Femur (tissue), 1 donor: ENCODE measurements around the gene TPM3.
"Not testable (repeated sequence)": the region's sequence is repeated elsewhere in the genome, so short reads cannot be mapped to it uniquely, and the experiment has no call there.

Source experiments
- DNase-seq: peaks from one replicate; pipeline ENCODE4 v3.0.0-alpha.2; 2017

TPM3 gene

DNA sequence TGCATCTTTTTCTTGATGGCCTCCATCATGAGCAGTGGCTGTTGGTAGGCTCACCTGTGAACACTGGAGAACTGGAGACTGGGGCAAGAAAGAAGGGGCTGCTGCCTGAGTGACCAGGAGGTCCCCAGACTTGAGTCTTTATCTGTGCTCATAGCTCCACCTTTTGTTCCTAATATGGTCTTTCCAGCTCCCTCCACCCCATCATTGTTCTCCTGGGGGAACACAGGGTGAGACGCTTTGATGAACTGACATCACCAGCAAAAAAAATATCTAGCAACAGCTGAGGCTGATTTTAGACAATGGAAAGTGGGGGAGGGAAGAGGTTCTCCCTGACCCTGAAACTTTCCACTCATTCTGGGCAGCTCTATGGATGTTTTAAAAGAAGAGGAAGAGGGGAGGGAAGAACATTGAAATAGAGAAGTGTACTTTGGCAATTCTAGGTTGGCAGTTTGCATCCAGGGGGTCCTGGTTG lies at the start of gene TPM3:
Gene TPM3 (minus strand): TSS at position 111 of the 472 bp plus-strand sequence. CDS start 82 bp downstream, at position 29.
- no peak for DNase-seq

DNA sequence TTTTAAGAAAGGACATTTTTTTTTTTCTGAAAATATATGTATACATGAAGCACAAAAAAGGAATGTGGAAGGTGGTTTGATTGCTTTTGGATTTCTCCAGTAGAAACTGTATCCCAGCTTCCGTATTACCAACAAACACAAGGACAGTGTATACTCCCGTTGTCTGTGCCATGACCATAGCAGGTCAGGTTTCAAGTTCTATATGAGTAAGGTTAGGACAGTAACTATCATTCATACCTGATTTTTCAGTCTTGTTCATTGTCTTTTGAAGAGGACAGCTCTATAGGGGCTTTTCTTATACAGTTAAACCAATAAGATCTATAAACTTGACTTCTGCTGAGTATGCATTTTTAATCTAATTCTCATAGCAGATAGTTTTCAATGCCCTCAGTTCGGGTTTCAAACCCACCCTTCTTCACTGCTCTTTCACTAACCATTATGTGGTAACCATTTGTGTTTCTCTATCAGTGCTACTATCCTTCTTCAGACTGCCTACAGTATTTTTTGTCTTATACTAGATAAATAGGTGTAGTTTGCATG lies 48.5 kb upstream of the TPM3 start:
- no peak for DNase-seq

DNA sequence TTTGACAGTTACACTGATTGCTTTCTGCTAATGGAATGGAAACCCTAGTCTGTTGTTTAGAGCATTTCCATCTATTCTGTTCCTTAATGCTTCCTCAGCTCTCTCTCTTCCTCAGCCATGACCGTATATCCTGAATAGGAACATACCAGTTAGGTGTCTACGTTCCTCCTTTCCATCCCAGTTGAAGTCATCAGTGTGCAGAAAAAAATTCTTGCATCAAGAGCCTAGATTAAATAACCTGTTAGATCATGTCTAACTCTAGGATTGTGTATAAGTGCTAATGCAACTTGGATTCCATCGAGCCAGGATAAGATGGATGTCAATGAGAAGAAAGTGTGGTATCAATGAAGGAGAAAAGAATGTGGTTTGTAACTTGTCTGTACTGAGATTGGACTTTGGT lies 47.6 kb upstream of the TPM3 start:
- no peak for DNase-seq

DNA sequence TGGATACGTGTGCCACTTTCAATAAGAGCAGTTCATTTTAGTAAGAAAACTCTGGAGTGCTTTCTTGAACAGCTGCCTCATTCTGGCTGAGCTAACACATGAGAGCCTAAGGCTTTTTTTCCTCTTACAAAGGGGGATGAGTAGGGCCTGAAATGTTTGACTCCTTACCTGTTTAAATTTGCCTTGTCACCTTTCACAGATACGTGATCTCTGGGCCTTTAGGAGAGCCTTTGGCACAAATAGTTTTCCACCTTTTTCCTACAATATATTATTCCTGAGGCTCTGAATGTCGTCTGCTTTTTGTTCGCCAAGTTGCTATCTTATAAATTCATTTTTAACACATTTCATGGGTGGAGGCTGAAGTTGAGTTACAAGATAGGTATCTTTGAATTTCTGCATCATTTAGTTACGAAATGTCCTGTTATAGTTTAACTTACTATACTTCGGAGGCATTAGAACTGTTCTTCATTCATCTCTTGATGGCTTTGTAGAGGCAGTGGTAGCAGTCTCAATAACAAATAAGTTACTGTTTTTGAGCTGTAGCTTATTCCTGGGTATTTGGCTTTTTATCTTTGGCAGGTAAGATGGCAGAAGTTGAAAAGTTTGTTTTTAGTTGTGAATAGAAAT lies 46.1 kb upstream of the TPM3 start:
- no peak for DNase-seq

DNA sequence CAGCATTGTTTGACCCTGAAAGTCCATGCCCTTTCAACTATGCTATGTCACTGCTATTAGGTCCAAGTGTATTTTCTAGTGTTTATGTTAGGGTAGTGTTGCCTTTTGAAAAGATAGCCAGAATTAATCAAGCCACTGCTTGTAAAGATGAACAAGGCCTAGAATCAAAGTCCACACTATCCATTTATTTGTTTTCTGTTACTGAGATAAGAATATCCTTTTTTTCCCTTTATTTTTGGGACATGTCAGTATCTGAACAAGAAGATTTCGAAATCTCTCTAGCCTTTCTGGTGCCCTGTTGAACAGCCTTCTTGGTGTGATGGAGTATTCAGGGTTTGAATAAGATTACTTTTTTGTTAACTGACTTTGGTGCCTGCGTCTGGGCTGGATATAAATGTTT lies 45.5 kb upstream of the TPM3 start:
- no peak for DNase-seq

DNA sequence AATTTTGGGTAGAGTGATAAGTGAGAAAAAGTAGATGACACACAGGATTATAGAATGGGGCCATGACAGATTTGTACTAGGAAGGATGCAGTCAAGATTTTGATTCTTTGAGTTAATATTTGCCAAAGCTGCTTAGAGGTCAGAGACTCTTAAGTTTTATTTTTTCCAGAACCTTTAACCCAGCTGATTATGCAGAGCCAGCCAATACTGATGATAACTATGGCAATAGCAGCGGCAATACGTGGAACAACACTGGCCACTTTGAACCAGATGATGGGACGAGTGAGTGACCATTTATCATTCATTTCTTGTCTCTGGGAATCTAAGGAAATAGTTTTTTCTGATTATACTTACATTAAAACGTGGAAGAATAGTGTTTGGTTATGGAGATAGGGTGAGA lies 45.0 kb upstream of the TPM3 start:
- no peak for DNase-seq

DNA sequence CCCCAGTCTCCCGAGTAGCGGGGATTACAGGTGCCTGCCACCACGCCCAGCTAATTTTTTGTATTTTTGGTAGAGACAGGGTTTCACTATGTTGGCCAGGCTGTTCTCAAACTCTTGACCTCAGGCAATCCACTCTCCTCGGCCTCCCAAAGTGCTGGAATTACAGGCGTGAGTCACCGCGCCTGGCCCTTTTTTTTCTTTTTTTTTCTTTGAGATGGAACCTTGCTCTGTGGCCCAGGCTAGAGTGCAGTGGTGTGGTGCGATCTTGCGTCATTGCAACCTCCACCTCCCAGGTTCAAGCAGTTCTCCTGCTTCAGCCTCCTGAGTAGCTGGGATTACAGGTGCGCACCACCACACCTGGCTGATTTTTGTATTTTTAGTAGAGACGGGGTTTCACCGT lies 41.2 kb upstream of the TPM3 start:
- not testable (repeated sequence) for DNase-seq

DNA sequence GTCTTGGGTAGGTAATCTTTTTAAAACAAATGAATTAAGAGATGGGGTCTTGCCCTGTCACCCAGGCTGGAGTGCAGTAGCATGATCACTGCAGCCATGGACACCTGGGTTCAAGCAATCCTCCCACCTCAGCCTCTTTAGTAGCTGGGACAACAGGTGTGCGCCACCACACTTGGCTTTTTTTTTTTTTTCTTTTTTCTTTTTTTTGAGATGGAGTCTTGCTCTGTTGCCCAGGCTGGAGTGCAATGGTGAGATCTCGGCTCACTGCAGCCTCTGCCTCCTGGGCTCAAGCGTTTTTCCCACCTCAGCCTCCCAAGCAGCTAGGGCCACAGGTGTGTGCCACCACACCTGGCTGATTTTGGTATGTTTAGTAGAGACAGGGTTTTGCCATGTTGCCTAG lies 39.2 kb upstream of the TPM3 start:
- DNase-seq, result not testable (repeated sequence)

DNA sequence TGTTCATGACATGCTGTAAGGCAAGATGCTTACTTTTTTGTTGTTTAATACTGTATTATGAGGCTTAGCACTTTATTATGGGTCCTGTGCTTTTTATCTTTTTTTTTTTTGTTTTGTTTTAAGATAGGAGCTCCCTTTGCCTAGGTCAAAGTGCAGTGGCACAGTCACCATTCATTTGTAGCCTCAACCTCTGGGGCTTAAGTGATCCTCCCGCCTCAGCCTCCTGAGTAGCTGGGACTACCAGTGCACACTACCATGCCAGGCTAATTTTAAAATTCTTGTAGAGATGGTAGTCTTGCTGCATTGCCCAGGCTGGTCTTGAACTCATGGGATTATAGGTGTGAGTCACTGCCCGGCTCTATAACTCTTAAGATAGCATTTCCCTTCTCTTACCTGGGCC lies 33.5 kb upstream of the TPM3 start:
- no peak for DNase-seq

DNA sequence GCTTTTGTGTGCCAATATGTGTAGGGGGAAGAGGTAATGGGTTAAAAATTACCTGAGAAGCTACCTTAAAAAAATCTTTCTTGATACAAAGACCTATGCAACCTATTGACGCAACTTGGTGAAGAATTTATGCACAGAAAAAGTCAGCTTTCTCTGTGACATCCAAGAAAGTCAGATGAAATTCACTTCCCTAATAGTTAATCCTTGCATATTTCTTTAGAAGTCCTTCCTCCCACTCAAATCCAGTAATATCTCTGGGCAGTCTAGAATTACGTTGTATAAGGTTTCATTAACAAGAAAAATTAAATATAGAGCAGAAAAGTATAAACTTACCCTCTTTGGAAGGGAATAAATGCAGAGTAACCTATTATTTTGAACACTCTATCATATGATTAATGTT lies 31.7 kb upstream of the TPM3 start:
- no peak for DNase-seq

DNA sequence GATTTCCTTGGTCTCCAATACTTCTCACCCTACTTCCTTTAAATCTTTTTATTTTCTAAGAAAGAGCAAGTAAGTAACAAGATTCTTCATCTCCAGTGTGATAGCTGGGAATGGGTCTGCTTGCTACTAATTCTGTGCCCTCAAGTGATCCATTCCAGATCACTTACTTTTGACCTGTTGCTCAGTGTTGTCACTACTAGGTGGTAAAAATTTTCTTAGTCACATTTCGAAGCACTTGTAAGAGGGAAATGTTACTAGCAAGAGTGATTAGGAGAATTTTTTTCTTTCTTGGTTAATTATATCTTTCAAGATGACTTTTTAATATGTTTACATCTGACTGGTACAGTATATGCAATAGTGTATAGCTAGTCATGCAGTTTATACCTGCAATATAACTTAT lies 31.0 kb upstream of the TPM3 start:
- no peak for DNase-seq

DNA sequence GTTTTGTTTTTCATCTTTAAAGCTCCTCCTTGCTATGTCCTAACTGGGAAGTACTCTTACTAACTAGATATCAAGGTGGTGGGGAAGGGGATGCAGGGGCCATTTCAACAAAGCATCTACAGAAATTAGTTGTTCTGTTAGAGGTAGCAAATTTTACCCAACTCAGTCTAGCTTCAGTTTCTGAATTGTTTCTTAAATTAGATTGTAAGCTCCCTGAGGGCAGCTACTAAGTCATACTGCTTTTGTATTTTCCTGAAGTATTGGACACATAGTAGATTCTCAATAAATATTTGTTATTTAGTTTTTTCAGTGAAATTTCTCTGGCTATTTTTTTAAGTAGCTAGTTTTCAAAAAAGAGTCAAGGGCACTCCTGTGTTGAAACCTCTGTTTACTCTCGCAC lies 30.6 kb upstream of the TPM3 start:
- no peak for DNase-seq

DNA sequence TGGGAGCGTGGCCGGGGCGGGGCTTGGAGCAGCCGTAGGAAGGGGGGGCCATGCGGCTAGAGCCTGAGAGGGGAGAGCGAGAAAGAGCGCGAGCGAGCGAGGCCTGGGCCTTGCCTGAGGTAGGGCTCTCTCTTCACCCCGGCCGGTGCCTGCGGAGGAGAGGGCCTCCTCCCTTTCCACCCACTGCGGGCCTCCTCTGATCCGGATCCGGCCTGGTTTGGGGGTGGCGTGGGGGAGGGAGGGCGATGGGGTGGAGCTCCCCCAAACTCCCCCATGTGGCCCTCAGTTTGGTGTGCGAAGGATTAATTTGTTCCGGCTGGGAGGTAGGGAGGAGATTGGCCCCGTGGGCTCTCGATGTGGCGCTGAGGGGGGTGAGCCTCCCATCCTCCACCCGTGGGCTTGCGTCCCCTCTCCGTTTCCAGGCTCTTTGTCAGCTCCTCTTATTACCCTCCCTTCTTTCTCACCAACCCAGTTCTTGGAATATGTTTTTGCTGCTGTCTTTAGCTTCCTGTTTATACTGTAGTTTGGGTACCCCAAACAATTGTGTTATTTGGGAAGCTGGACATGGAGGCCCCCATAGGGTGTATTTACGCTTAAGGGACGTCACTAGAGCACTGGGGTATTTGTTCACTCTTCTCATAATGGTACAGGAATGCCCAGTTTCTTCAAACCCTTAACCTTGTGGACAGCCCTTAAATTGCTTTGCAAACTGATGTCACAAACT lies 29.5 kb upstream of the TPM3 start:
- DNase-seq, result peak; percentile 74

DNA sequence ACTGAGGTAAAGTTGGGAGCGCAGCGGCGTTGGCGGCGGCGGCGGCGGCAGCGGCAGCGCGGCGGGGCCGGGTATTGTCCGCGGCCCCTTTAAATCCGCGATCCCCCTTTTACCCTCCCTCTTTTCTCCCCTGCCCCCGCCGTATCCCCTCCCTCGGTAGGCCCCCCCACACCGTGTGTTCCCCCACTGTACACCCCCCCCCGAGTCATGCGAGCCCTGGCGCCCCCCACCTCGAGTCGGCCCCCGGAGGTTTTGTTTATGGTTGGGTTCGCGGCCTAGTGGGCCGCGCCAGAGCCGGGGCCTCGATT lies 29.0 kb upstream of the TPM3 start:
- DNase-seq, result no peak

DNA sequence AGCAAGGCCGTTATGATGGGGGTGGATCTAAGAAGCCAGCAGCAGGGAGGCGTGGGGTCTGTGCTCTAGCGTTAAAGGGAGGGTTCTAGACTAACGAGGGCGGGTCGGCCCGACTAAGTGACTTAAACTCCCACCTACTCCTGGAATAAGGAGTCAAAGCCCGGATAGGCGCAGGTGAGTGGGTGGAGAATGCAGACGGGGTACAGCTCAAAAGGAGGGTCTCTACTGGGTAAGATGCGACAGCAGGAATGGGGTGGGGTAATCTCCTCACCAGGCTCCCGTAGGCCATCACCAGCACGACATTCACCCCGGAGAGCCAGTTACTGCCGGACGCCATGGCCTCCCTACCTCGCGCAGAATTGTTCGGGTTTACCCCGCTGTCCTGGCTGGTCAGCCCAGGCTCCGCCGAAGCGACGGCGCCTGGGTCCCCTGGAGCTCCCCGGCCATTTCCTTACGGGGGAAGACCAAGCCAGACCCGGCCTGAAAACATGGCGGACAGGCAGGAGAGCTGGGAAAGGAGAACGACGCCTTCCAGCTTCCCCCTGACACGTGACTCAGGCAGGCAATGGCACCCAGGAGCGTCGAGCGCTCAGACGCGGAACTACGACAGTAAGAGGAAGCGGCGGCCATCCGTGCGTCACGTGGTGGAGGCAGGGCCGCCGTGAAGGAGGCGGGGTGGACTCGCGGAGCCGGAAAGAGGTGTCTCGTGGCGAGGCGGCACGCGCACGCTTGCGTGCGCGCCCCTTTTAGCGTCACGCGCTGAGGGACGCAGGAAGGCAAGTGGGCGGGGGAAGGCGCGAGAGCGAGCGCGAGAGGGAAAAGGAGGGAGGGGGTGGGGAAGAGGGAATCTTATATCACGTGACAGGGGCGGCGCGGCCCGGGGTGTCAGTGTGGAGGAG lies 28.4 kb upstream of the TPM3 start, which contains the start of gene UBAP2L:
Gene UBAP2L (plus strand): TSS at position 885 of the 899 bp plus-strand sequence. CDS start 4,169 bp downstream, outside the sequence.
- DNase-seq, result peak; percentile 100

DNA sequence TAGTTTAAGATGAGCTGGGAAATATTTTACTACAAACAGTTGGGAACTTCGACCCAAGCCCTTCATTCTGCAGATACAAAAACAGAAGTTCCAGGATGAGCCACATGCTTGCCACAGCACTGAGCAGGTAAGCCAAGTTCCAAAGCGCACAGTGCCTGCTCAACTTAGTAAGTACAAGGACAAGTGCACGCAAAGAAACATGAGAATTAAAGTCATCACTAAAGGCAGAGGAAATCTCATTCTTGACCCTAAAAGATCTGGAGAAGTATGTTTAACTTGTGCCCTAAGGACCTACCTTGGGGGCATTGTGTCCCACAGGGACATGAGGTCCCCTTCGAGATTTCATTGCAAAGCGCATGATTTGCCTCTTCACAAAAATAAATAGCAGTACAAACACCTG lies 27.6 kb upstream of the TPM3 start:
- DNase-seq, result no peak

DNA sequence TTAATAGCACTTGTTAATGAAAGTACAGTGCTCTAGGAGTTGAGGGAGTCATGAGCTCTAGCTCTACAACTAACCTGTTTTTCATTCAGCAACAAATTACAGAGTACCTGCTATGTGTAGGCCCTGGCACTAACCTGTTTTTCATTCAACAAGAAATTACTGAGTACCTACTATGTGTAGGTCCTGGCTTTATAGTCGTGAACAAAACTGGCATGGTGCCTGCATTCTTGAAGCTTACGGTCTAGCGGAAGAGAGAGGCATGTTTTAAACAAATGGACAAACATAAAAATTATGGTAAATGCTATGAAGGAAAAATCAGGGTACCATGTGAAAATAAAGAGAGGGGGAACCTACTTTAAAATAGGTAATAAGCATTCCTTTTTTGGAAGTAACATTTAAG lies 26.6 kb upstream of the TPM3 start:
- DNase-seq, result no peak

DNA sequence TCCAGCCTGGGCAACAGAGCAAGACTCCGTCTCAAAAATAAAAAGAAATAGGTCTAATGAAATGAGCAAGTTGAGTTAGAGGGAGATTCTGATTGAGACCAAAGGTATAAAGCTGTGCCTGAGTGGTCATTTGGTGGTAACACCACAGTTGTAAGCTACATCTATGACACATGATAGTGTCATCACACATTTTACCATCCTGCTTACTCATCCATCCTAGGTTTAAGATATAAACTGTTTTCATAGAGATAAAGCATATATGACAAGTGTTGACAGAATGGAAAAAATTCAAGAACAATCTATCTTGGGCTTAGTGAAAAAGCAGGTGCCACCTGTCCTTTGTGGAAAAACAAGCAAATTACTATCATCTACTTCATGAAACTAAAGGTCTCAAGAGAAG lies 21.4 kb upstream of the TPM3 start:
- DNase-seq, result no peak

DNA sequence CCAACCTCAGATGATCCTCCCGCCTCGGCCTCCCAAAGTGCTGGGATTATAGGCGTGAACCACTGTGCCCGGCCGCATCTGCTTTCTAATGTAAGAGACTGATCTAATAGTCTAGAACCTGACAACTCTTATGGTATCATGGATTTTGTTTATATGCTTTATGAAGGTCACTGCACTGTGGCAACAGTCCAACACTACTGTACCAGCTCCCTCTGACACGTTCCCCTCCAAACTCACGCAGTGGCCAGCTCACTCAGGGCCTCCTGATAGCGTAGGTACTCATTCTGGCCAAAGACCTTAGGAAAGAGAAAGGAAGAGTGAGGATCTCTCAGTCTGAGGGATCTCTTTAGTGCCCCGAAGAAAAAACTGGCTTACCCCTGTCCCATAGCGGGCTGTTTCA lies 20.2 kb upstream of the TPM3 start:
- no peak for DNase-seq

DNA sequence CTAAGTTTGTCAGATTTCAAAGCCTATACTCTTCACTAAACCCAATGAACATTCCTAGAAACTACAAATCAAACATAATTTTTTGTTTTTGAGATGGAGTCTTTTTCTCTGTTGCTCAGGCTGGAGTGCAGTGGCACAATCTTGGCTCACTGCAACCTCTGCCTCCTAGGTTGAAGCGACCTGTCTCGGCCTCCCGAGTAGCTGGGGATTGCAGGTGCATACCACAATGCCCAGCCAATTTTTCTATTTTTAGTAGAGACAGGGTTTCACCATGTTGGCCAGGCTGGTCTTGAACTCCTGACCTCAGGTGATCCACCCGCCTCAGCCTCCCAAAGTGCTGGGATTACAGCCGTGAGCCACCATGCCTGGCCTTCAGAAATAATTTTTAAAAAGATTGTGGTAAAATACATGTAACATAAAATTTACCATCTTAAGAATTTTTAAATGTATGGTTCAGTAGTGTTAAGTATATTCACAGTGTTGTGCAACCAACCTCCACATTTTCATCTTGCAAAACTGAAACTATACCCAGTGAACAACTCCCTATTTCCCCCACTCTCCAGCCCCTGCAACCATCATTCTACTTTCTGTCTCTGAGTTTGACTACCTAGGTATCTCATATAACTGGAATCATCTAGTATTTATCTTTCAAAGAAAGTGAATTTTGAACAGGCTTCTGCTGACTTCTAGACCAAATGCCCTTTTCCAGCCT lies 16.9 kb upstream of the TPM3 start:
- no peak for DNase-seq

DNA sequence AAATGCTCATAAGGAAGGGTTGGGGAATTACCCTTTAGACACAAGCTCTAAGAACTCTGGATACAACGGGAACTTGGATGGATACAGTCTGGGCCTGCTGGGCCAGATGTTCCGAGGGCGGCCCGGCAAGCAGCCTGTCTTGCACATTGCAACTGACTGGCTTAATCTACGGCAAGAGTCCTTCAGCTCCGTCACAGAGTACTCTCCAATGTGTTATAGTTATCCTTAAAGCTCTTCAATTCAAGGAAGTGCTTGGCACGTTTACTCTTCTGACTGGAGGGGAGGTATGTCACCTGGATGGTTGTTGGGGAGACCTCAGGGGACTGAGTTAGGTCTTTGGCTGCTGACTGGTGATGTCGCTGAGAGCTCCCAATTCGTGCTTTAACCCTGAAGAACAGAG lies 15.4 kb upstream of the TPM3 start:
- no peak for DNase-seq

DNA sequence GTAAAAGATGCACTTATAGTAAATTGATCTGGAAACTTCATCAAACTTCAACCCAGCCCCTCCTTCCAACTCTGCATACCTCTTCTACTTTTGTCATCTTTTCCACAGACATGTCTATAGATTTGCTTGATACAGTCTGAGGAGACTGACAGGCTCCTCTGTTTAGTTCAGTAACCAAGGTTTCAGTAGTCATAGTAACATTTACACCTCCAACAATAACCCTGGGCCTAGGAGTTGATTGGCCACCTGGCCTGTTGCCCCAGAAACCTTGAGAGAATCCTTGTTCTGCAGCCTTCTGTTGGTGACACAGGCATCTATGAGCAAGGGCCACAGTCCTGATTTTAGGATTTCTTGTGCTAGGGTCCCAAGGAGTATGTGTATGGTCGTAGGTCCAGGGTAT lies 14.3 kb upstream of the TPM3 start, which contains the start of gene CFAP141:
Gene CFAP141 (minus strand): TSS at position 138 of the 400 bp plus-strand sequence. CDS start 26 bp downstream, at position 112.
- no peak for DNase-seq

DNA sequence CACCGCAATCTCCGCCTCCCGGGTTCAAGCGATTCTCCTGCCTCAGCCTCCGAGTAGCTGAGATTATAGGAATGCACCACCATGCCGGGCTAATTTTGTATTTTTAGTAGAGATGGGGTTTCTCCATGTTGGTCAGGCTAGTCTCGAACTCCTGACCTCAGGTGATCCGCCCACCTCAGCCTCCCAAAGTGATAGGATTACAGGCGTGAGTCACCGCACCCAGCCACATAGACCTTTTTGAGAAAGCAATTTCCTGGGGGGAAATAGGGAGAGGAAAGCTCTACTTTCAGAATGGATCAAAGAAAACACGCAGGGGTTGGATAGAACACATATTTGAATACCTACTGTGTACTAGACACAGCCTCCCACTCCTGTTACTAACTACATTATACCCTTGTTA lies 13.9 kb upstream of the TPM3 start:
- not testable (repeated sequence) for DNase-seq
